PC-3 (cell line): ENCODE measurements around the gene CACNA1C.

ENCODE experiments used
- EZH2 ChIP-seq: fragments of 300-600 bp; sonication (generic); IDR thresholded peaks from one replicate; pipeline ENCODE4 v1.6.1; 2017; ENCODE audit warnings: antibody characterized with exemption, mild to moderate bottlenecking, low read length; ENCODE audit not compliant: unreplicated experiment
- EZH2phosphoT487 ChIP-seq: fragments of 300-600 bp; sonication (generic); IDR thresholded peaks from 2 replicates; pipeline ENCODE4 v1.6.1; 2018; ENCODE audit warnings: mild to moderate bottlenecking, antibody characterized with exemption, low read length, borderline replicate concordance

- TF ChIP-seq EZH2phosphoT487 (no peak), EZH2 (no peak)
Measured at GRCh38 chr12:2607881-2608607, 555.3 kb downstream of the CACNA1C start.
